Neural cell (in vitro differentiated cells): ENCODE results near the gene PHACTR3. TPM values are rescaled to one million over a fixed set of nuclear protein-coding genes. Genes with fewer than 3 reads are reported as not detected.

Experiments
- H2AFZ ChIP-seq: fragments of 200-600, 300-800 bp; sonication (generic), shearing (Covaris generic); 2 replicates; pipeline ENCODE4 v1.6.0; 2014; ENCODE audit warnings: low read depth, mild to moderate bottlenecking, antibody characterized with exemption, low read length, moderate library complexity
- H3F3A ChIP-seq: fragments of 200-600 bp; shearing (Covaris generic); 2 replicates; pipeline ENCODE4 v1.6.1; 2016; ENCODE audit warnings: mild to moderate bottlenecking, moderate library complexity, mixed read lengths, antibody characterized with exemption, low read length; ENCODE audit not compliant: insufficient read depth, poor library complexity, severe bottlenecking
- H3K27ac ChIP-seq: fragments of 200-600, 300-800 bp; sonication (generic), shearing (Covaris generic); 2 replicates; pipeline ENCODE4 v1.5.1; 2014; ENCODE audit warnings: mild to moderate bottlenecking, low read length, moderate library complexity
- H3K27me3 ChIP-seq: fragments of 300-800, 200-600 bp; sonication (generic), shearing (Covaris generic); 2 replicates; pipeline ENCODE4 v1.6.0; 2014; ENCODE audit warnings: mild to moderate bottlenecking, low read depth, low read length, moderate library complexity; ENCODE audit not compliant: insufficient read depth
- H3K36me3 ChIP-seq: fragments of 300-800, 200-600 bp; sonication (generic), shearing (Covaris generic); 2 replicates; pipeline ENCODE4 v1.5.1; 2014; ENCODE audit warnings: mild to moderate bottlenecking, antibody characterized with exemption, low read length, moderate library complexity; ENCODE audit not compliant: insufficient read depth
- H3K4me2 ChIP-seq: fragments of 300-800, 200-600 bp; sonication (generic), shearing (Covaris generic); 2 replicates; pipeline ENCODE4 v1.6.0; 2014; ENCODE audit warnings: mild to moderate bottlenecking, low read length
- H3K4me3 ChIP-seq: fragments of 300-800, 200-600 bp; sonication (generic), shearing (Covaris generic); 2 replicates; pipeline ENCODE4 v1.5.1; 2014; ENCODE audit warnings: mild to moderate bottlenecking, low read length, moderate library complexity
- H3K79me2 ChIP-seq: fragments of 200-600 bp; shearing (Covaris generic); replicated peaks from 2 replicates; pipeline ENCODE4 v1.6.0; 2014; ENCODE audit warnings: mild to moderate bottlenecking, low read length, moderate library complexity; ENCODE audit not compliant: insufficient read depth
- H3K9ac ChIP-seq: fragments of 300-800, 200-600 bp; sonication (generic), shearing (Covaris generic); 2 replicates; pipeline ENCODE4 v1.6.1; 2016; ENCODE audit warnings: mild to moderate bottlenecking, low read length, mixed read lengths
- H3K9me2 ChIP-seq: fragments of 200-600 bp; shearing (Covaris generic); 2 replicates; pipeline ENCODE4 v1.6.1; 2016; ENCODE audit warnings: mild to moderate bottlenecking, low read length, mixed read lengths; ENCODE audit not compliant: insufficient read depth
- H3K9me3 ChIP-seq: fragments of 200-600, 300-800 bp; sonication (generic), shearing (Covaris generic); 2 replicates; pipeline ENCODE4 v1.6.1; 2016; ENCODE audit warnings: mild to moderate bottlenecking, mixed run types, low read length, moderate library complexity, mixed read lengths
- H4K20me1 ChIP-seq: fragments of 200-600 bp; shearing (Covaris generic); 2 replicates; pipeline ENCODE4 v1.6.1; 2016; ENCODE audit warnings: mild to moderate bottlenecking, mixed run types; ENCODE audit not compliant: insufficient read depth
- CTCF ChIP-seq: fragments of 450-650 bp; IDR thresholded peaks from 2 replicates; pipeline ENCODE4 v1.5.1; 2014; ENCODE audit warnings: antibody characterized with exemption, mild to moderate bottlenecking, moderate library complexity; ENCODE audit not compliant: poor library complexity, severe bottlenecking
- EP300 ChIP-seq: fragments of 450-650 bp; conservative IDR thresholded peaks from 2 replicates; pipeline ENCODE4 v1.6.1; 2014; ENCODE audit warnings: antibody characterized with exemption, mild to moderate bottlenecking, moderate library complexity; ENCODE audit not compliant: poor library complexity, severe bottlenecking
- EZH2 ChIP-seq: fragments of 200-600, 300-800 bp; shearing (Covaris generic), sonication (generic); IDR thresholded peaks from 2 replicates; pipeline ENCODE4 v1.6.1; 2014; ENCODE audit warnings: antibody characterized with exemption, low read length, borderline replicate concordance, mild to moderate bottlenecking; ENCODE audit not compliant: insufficient read depth, poor library complexity, severe bottlenecking
- MXI1 ChIP-seq: fragments of 450-650 bp; conservative IDR thresholded peaks from 2 replicates; pipeline ENCODE4 v1.6.1; 2014; ENCODE audit warnings: antibody characterized with exemption, mild to moderate bottlenecking; ENCODE audit not compliant: poor library complexity, severe bottlenecking
- POLR2AphosphoS5 ChIP-seq: IDR thresholded peaks from 2 replicates; pipeline ENCODE4 v1.6.1; 2012
- RAD21 ChIP-seq: fragments of 450-650 bp; conservative IDR thresholded peaks from 2 replicates; pipeline ENCODE4 v1.6.1; 2014; ENCODE audit warnings: antibody characterized with exemption, mild to moderate bottlenecking, moderate library complexity
- REST ChIP-seq: IDR thresholded peaks from 2 replicates; pipeline ENCODE4 v1.6.1; 2012; ENCODE audit warnings: borderline replicate concordance
- SMC3 ChIP-seq: fragments of 450-650 bp; conservative IDR thresholded peaks from 2 replicates; pipeline ENCODE4 v1.6.1; 2014; ENCODE audit warnings: antibody characterized with exemption, mild to moderate bottlenecking, moderate library complexity; ENCODE audit not compliant: poor library complexity
- TAF1 ChIP-seq: IDR thresholded peaks from 2 replicates; pipeline ENCODE4 v1.6.1; 2012; ENCODE audit warnings: low read depth
- polyA plus RNA-seq: library from polyadenylated mRNA; depleted of rRNA; stranded (reverse); fragments of >200 nt; gene quantifications from 2 replicates; pipeline ENCODE4 v1.2.3, GENCODE V29; 2014

PHACTR3 gene
- polyA plus RNA-seq, 1 donor from 2014 or later = 1.3 TPM

- no peaks in the 10 kb centered on the region for H3F3A ChIP-seq
- H4K20me1 ChIP-seq = no peaks in the 10 kb centered on the region
- H3K27me3 ChIP-seq = no peaks in the 10 kb centered on the region
- peaks cover 3% of the 10 kb centered on the region for H3K9me3 ChIP-seq
- H3K9ac ChIP-seq = no peak overlapping the region
- no peaks in the 10 kb centered on the region for H3K79me2 ChIP-seq
- H3K4me3 ChIP-seq = no peak overlapping the region
- no peak overlapping the region for H3K27ac ChIP-seq
- no peaks in the 10 kb centered on the region for H3K9me2 ChIP-seq
- H3K36me3 ChIP-seq = no peaks in the 10 kb centered on the region
- TF ChIP-seq TAF1 (no peak), SMC3 (peak; percentile 63), RAD21 (peak; percentile 65), CTCF (peak; percentile 64)
- H3K4me2 ChIP-seq = no peak overlapping the region
- no peak overlapping the region for H2AFZ ChIP-seq
Measured at GRCh38 chr20:59782986-59783640, 178.8 kb downstream of the PHACTR3 start.

- H4K20me1 ChIP-seq = no peaks in the 10 kb centered on the region
- H3K27ac ChIP-seq = no peak overlapping the region
- H3K79me2 ChIP-seq = no peaks in the 10 kb centered on the region
- no peaks in the 10 kb centered on the region for H3K9me2 ChIP-seq
- H3F3A ChIP-seq = no peaks in the 10 kb centered on the region
- no peak overlapping the region for H3K4me2 ChIP-seq
- no peak overlapping the region for H2AFZ ChIP-seq
- no peaks in the 10 kb centered on the region for H3K36me3 ChIP-seq
- H3K4me3 ChIP-seq = no peak overlapping the region
- H3K9me3 ChIP-seq = no peaks in the 10 kb centered on the region
- TF ChIP-seq REST (no peak), TAF1 (no peak), RAD21 (no peak), SMC3 (no peak), CTCF (no peak), EZH2 (no peak), POLR2AphosphoS5 (no peak), EP300 (no peak), MXI1 (no peak)
- no peak overlapping the region for H3K9ac ChIP-seq
- no peaks in the 10 kb centered on the region for H3K27me3 ChIP-seq
Measured at GRCh38 chr20:59783641-59784010, 179.3 kb downstream of the PHACTR3 start.
